Tracheal epithelial cell (primary cell): Measurements from ENCODE around the gene VAMP4. TPM values are rescaled to one million over a fixed set of nuclear protein-coding genes. Genes with fewer than 3 reads are reported as not detected.

Experiments used
- total RNA-seq: library from RNA; depleted of rRNA; stranded (reverse); fragments of >200 nt; gene quantifications from 2 replicates; pipeline ENCODE4 v1.2.1, GENCODE V29; 2014

The VAMP4 gene
- 3.6 and 5.5 TPM in 2 replicates for total RNA-seq

GRCh38 chr1:171741872-171742576 is at the start of gene VAMP4:
TSS of gene VAMP4 (minus strand) at chr1:171742065. CDS start at chr1:171738414, 3,651 bp downstream.

GRCh38 chr1:171781176-171781875 is 39.5 kb upstream of the VAMP4 start, which contains the start of gene METTL13:
TSS of gene METTL13 (plus strand) at chr1:171781660. CDS start at chr1:171781968, 308 bp downstream.

GRCh38 chr1:171652234-171652822 is 89.5 kb downstream of the VAMP4 start, which contains the start of gene MYOC:
TSS of gene MYOC (minus strand) at chr1:171652688. CDS start at chr1:171652611, 77 bp downstream.

Other genes starting within 250 kb of the VAMP4 start
- not detected in 2 replicates for gene MYOCOS, start 119.8 kb downstream of the VAMP4 start, total RNA-seq
- not detected in 2 replicates for gene MYOC, start 89.4 kb downstream of the VAMP4 start, total RNA-seq
- gene METTL13, start 39.6 kb upstream of the VAMP4 start, total RNA-seq, result 12.4 and 21.0 TPM in 2 replicates
- 1.1 and 1.2 TPM in 2 replicates for gene DNM3, start 99.4 kb upstream of the VAMP4 start, total RNA-seq